ENCODE results near the gene ZNF462. TPM values are rescaled to one million over a fixed set of nuclear protein-coding genes. Genes with fewer than 3 reads are reported as not detected.

The ZNF462 gene
- total RNA-seq, 1 donor from 2014 or later: 154 TPM

- H3K9me3 Mint-ChIP-seq: peaks cover 4% of the 10 kb centered on the region
- DNase-seq (ENCODE audit: low spot score in 2 of 2, unreplicated experiment in 2 of 2): no peak
- H3K27me3 Mint-ChIP-seq (ENCODE audit: low read depth): no peaks in the 10 kb centered on the region
- H3K36me3 Mint-ChIP-seq: no peaks in the 10 kb centered on the region
- H3K4me1 Mint-ChIP-seq: peaks cover 10% of the 10 kb centered on the region
- H3K27ac Mint-ChIP-seq: no peak overlapping the region
- TF ChIP-seq, protein P1, sequence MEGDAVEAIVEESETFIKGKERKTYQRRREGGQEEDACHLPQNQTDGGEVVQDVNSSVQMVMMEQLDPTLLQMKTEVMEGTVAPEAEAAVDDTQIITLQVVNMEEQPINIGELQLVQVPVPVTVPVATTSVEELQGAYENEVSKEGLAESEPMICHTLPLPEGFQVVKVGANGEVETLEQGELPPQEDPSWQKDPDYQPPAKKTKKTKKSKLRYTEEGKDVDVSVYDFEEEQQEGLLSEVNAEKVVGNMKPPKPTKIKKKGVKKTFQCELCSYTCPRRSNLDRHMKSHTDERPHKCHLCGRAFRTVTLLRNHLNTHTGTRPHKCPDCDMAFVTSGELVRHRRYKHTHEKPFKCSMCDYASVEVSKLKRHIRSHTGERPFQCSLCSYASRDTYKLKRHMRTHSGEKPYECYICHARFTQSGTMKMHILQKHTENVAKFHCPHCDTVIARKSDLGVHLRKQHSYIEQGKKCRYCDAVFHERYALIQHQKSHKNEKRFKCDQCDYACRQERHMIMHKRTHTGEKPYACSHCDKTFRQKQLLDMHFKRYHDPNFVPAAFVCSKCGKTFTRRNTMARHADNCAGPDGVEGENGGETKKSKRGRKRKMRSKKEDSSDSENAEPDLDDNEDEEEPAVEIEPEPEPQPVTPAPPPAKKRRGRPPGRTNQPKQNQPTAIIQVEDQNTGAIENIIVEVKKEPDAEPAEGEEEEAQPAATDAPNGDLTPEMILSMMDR (IDR thresholded peaks at IDR 0.05; ENCODE audit: unreplicated experiment): no peak
- H3K4me3 Mint-ChIP-seq: no peak overlapping the region
Observed at GRCh38 chr9:107051392-107051791, 188.4 kb downstream of the ZNF462 start.

DNA sequence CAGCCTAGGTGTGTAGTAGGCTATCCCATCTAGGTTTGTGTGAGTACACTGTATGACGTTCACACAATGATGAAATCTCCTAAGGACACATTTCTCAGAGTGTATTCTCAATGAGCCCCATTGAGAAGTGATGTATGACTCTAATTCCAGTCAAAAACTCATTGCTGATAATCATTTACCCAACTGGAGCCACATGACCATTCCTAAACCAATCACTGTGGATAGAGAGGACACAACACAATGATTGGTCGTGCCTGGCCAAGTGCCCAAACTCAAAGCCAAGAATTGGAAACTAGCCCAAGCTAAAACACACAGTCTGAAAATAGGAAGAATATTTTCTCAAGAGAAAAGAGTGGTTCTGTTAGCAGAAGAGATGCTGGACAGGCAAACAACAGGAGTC lies 191.2 kb downstream of the ZNF462 start:
- H3K36me3 Mint-ChIP-seq: no peaks in the 10 kb centered on the region
- no peak overlapping the region for H3K27ac Mint-ChIP-seq
- peaks cover 4% of the 10 kb centered on the region for H3K9me3 Mint-ChIP-seq
- DNase-seq (ENCODE audit: low spot score in 2 of 2, unreplicated experiment in 2 of 2): no peak
- H3K4me1 Mint-ChIP-seq: peaks cover 7% of the 10 kb centered on the region
- TF ChIP-seq, protein P1 (IDR thresholded peaks at IDR 0.05; ENCODE audit: unreplicated experiment): no peak
- H3K27me3 Mint-ChIP-seq (ENCODE audit: low read depth): no peaks in the 10 kb centered on the region
- H3K4me3 Mint-ChIP-seq: no peak overlapping the region

GRCh38 chr9:107059220-107059619 lies 196.3 kb downstream of the ZNF462 start:
- Mint-ChIP-seq H3K4me1 (no peaks in the 10 kb centered on the region), H3K4me3 (no peak overlapping the region), H3K36me3 (no peaks in the 10 kb centered on the region), H3K9me3 (peaks cover 14% of the 10 kb centered on the region), H3K27me3 (ENCODE audit: low read depth) (no peaks in the 10 kb centered on the region), H3K27ac (no peak overlapping the region)
- no peak for DNase-seq (ENCODE audit: low spot score in 2 of 2, unreplicated experiment in 2 of 2)
- TF ChIP-seq, protein P1 (IDR thresholded peaks at IDR 0.05; ENCODE audit: unreplicated experiment): no peak

GRCh38 chr9:107060062-107060461 lies 197.1 kb downstream of the ZNF462 start:
- Mint-ChIP-seq H3K27ac (no peak overlapping the region), H3K27me3 (ENCODE audit: low read depth) (no peaks in the 10 kb centered on the region), H3K9me3 (peaks cover 14% of the 10 kb centered on the region), H3K4me1 (no peaks in the 10 kb centered on the region), H3K36me3 (no peaks in the 10 kb centered on the region), H3K4me3 (no peak overlapping the region)
- TF ChIP-seq, protein P1 (IDR thresholded peaks at IDR 0.05; ENCODE audit: unreplicated experiment): no peak
- DNase-seq (ENCODE audit: low spot score in 2 of 2, unreplicated experiment in 2 of 2): no peak
